AG04449 (cell line): ENCODE data around the gene PDGFC.

ENCODE experiments used
- CTCF ChIA-PET: fragments of 350-600 bp; formaldehyde crosslinking; extraction: SDS; loops from one replicate; lab custom pipeline; 2021; ENCODE audit warnings: antibody characterized with exemption; lab: Yijun Ruan, JAX
- POLR2A ChIA-PET: fragments of 400-600, 350-600 bp; formaldehyde crosslinking; extraction: SDS; loops from one replicate; lab custom pipeline; 2020; ENCODE audit warnings: antibody characterized with exemption, inconsistent platforms; lab: Yijun Ruan, JAX
- DNase-seq: peaks from one replicate; pipeline ENCODE4 v3.0.0-alpha.2; 2010; ENCODE audit warnings: low read depth, low spot score
- H3K4me3 ChIP-seq: 2 replicates; pipeline ENCODE4 v1.5.1; 2011; ENCODE audit warnings: low read depth, mild to moderate bottlenecking, control low read depth, low read length
- CTCF ChIP-seq: IDR thresholded peaks from one replicate; pipeline ENCODE4 v1.5.1; 2011; ENCODE audit warnings: mild to moderate bottlenecking, moderate library complexity, low read length, control low read depth, inconsistent platforms; ENCODE audit not compliant: insufficient read depth; ENCODE audit errors: missing control alignments

The PDGFC gene

GRCh38 chr4:156948738-156949137, 22.9 kb downstream of the PDGFC start:
- no peak for TF ChIP-seq CTCF
- H3K4me3 ChIP-seq = no peak overlapping the region
- no peak for DNase-seq
- ChIA-PET POLR2A (no interaction called here), CTCF (interaction anchor here (1.3 to 3.2 kb wide), 2 partner anchors 9 to 20 kb away, joined by 3 to 15 read pairs; no protein-coding TSS in a partner anchor)

GRCh38 chr4:156948133-156948532, 23.5 kb downstream of the PDGFC start:
- CTCF ChIA-PET = interaction anchor here (1.3 to 3.2 kb wide), 2 partner anchors 10 to 21 kb away, joined by 3 to 15 read pairs; no protein-coding TSS in a partner anchor
- no peak for DNase-seq
- no peak for TF ChIP-seq CTCF
- POLR2A ChIA-PET = no interaction called here
- no peak overlapping the region for H3K4me3 ChIP-seq

GRCh38 chr4:156946516-156947424, 24.8 kb downstream of the PDGFC start:
- POLR2A ChIA-PET = no interaction called here
- no peak overlapping the region; the same call in 1 of the 2 replicates for H3K4me3 ChIP-seq
- peak; percentile 93 for DNase-seq
- CTCF ChIA-PET = interaction anchor here (0.9 to 1.7 kb wide), 3 partner anchors 11 to 99 kb away, joined by 4 to 6 read pairs (median 5); no protein-coding TSS in a partner anchor
- TF ChIP-seq CTCF = no peak

- POLR2A ChIA-PET = no interaction called here
Observed at GRCh38 chr4:156945532-156945931, 26.1 kb downstream of the PDGFC start.

GRCh38 chr4:156942991-156943390, 28.6 kb downstream of the PDGFC start:
- ChIA-PET POLR2A (interaction anchor here (0.5 to 0.7 kb wide), 2 partner anchors 163 to 193 kb away, joined by 3 read pairs; no protein-coding TSS in a partner anchor), CTCF (interaction anchor here (1.0 to 1.3 kb wide), 2 partner anchors 102 to 468 kb away, joined by 3 read pairs; no protein-coding TSS in a partner anchor)
- no peak for DNase-seq
- TF ChIP-seq CTCF = no peak
- H3K4me3 ChIP-seq = no peak overlapping the region

More at GRCh38 chr4:156945532-156945931, 26.1 kb downstream of the PDGFC start:
- no peak for TF ChIP-seq CTCF
- CTCF ChIA-PET = interaction anchor here (1.1 to 1.4 kb wide), 2 partner anchors 23 to 99 kb away, joined by 4 to 5 read pairs; no protein-coding TSS in a partner anchor
- no peak overlapping the region for H3K4me3 ChIP-seq
- DNase-seq = no peak

GRCh38 chr4:156941940-156942548, 29.6 kb downstream of the PDGFC start:
- H3K4me3 ChIP-seq = no peak overlapping the region
- no peak for TF ChIP-seq CTCF
- ChIA-PET CTCF (interaction anchor here (1.1 to 1.3 kb wide), 2 partner anchors 104 to 467 kb away, joined by 3 read pairs; no protein-coding TSS in a partner anchor), POLR2A (interaction anchor here (0.7 kb wide), 1 partner anchor 53 kb away, joined by 3 read pairs; no protein-coding TSS in a partner anchor)
- peak; percentile 92 for DNase-seq
